ENCODE measurements around the gene PTPN18.
A peak's percentile ranks its signal among the peaks of the same experiment; 100 is the strongest.
"Not testable (repeated sequence)": the region's sequence is repeated elsewhere in the genome, so short reads cannot be mapped to it uniquely, and the experiment has no call there.

PTPN18 gene

DNA sequence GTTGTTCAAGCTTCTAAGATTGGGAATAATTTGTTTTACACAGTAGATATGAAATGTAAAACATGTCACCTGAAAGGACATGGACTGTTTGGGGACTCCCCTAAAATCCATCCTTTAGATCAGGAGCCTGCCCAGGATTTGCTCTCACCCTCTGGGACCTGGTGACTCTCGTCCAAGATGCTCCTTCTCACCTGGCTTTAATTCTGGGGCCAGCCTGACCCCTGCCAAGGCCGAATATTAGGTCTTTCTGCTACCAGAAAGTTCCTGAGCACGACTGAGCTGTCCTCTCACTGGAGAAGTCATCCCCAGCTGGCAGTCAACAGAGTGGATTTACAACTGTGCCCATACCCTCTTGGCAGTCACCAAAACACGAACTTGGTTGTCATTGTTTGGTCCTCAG, 25.3 kb downstream of the PTPN18 start:
- no peak for DNase-seq (ENCODE audit: low spot score)

GRCh38 chr2:130381619-130382018, 25.8 kb downstream of the PTPN18 start:
- no peak for DNase-seq (ENCODE audit: low spot score)

DNA sequence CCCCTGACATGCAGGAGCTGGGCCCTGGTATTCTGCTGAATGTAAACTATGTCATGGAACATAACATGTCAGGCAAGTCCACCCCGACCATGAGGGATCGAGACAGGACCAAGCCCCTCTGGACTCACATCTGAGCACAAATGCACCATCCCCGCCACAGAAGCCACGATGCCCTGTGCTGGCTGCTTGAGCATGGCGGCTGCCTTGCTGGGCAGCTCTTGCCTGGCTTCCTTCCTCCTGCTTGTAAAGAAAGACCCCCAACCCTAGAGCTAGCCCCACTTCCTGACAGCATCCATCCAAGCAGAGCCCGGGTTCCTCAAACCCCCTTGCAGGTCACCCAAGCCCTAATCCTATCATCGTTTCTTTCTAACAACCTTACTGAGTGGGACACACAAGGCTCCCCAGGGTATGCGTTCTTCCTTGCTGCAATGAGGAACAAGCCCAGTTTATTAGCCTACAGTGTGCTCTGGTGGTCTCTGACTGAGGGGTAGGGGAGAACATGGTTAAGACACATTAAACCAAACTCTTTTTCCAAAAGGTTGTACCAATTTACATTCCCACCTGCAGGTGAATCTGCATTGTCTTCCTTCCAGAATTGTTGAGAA, 26.6 kb downstream of the PTPN18 start:
- no peak for DNase-seq (ENCODE audit: low spot score)

DNA sequence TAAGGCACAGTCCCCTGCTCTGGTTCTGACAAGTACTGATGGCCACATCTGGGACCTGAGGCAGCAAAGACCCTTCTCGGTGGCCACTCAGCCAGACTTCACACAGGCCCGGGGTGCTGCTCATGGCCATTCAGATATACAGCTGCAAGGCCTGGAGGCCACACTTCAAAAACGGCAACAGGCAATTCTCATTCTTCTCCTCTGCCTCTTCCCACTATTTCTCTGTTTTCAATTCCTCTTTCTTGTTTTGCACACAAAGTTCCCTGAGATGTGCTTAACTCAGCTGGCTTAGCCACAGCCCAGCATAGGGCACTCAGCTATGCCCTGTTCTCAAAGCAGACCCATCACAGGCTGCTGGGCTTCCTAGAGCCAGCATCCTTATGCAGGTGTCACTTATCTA, 29.9 kb downstream of the PTPN18 start:
- DNase-seq (ENCODE audit: low spot score) = no peak

GRCh38 chr2:130387071-130387400, 31.2 kb downstream of the PTPN18 start:
- no peak for DNase-seq (ENCODE audit: low spot score)

GRCh38 chr2:130387804-130388203, 31.9 kb downstream of the PTPN18 start:
- DNase-seq (ENCODE audit: low spot score) = no peak

DNA sequence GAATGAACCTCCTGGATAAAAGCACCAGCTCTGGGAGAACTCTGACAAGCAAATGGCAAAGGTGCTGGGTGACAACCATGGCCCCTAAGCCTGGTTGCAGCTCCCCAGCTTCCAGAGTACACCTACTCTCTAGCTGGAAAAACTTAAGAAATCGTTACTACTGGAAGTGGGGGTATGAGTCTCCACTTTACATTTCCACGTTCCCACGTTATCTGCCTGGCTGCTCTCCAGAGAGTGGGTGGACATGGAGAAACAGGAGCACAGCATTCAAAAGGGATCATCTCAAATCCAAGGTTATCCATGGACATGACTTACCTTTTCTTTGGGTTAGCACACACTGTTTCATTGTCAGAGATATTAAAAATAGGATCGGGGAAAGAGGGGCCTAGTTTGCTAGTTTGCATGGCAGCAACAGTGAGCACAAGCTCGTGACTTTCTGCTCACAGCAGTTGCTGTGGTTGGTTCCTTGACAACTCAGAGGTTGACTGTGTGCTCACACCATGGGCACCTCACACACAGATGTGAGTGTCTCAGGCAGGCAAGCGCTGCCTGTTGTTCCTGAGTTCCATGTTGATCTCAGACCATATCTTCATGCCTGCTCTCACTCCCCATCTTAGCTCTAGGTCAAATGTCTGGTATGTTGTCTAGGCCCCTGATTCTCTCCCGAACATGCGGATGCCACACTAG, 32.5 kb downstream of the PTPN18 start:
- no peak for DNase-seq (ENCODE audit: low spot score)

DNA sequence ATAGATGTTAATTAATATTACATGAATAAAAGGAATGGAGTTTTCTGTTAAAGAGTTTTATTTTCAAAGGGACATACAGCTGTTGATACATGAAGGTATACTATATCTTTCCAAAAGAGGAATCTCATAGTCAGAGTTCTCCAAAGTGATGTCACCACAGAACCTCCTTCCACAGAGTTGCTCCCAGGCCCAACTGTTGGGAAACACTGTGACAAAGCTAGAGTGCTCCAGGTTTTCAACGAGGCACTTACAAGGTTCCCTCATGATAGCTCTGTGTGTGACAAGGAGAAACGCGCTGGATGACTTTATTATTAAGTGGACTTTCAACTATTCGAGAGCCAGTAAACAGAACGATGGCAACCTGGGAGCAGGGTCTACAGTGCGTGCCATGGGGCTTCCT, 33.5 kb downstream of the PTPN18 start:
- no peak for DNase-seq (ENCODE audit: low spot score)

DNA sequence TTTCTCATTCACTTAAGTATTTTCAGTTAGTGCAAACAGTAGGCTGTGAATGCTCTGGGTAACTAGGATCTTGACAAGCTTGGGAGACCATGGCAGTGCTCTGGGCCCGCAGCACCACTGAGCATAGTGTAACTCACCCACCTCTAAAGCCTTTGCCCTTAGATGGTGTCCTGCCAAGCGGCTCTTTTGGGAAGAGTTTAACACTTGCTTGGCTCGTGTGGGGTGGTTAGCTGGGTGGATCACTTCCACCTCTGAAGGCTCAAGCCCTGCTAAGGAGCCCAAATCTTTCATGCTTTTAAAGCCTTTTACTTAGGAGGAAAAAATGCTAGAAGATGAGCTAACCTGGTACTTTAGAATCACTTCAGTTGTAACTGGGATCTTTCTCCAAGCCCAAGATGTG, 33.9 kb downstream of the PTPN18 start:
- no peak for DNase-seq (ENCODE audit: low spot score)

- DNase-seq (ENCODE audit: low spot score) = no peak
These were observed 34.7 kb downstream of the PTPN18 start for GRCh38 chr2:130390460-130391057.

DNA sequence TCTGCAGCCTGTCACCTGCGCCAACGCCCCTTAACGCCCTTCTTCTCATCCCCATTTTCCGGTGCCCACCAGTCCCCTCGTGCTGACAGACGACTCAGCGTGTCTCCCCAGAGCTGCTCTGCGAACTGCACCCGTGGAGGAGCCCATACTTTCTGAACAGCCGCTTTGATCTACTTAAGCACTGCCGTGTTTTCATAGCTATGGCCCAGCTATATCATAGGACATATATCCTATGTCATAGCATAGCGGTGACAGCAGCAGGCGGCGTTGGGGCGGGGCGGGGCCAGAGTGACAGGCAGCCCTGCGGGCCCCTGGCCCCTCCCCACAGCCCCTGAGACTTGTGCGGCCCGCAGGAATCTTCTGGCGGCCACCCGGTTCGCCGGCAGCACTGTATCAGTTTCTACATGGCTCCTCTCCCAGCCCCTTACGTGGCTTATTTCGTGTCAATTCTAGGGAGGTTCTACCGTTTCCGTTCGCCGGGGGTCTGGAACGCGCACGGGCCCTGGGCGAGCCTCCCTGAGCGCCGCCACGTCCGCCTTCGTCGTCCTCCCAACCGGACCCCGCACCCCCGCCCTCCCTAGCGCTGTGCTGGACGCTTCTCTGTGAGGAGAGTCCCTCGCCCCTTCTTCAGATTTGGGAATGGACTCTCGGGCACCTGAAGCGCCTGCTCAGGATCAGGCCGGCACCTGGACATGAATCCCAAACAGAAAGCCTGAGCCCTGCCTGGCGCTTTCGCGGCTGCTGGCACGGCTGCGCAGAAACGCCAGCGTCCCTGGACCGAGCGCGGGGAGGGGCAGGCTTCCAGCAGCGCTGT, 35.4 kb downstream of the PTPN18 start:
- DNase-seq (ENCODE audit: low spot score) = peak; percentile 80

DNA sequence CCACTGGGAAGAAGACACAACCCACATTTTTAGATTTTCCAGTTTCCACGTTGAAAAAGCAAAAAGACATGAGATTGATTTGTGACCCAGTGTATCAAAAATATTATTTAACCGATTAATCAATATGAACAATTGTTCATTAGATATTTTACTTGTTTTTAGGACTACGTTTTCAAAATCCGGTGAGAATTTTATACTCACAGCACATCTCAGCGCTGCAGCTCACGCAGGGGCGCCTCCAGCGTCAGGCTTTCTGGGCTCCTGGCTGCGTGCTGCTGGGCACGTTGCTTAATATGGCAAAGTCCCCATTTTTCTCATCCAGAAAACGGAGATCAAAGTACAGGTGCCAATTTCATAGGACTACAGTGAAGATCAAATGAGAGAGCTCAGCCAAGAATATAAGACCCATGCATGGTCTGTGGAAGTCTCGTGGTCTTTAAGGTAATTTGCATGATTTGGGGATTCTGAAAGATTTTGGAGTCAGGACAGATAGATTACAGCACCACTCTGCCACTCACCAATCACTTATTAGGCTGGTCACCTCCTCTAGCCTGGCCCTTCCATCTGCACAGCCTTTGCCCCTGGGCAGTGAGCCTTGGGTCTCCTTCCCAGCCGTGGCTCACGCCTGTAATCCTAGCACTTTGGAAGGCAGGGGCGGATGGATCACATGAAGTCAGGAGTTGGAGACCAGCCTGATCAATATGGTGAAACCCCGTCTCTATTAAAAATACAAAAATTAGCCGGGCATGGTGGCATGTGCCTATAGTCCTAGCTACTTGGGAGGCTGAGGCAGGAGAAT, 36.2 kb downstream of the PTPN18 start:
- DNase-seq (ENCODE audit: low spot score) = no peak

DNA sequence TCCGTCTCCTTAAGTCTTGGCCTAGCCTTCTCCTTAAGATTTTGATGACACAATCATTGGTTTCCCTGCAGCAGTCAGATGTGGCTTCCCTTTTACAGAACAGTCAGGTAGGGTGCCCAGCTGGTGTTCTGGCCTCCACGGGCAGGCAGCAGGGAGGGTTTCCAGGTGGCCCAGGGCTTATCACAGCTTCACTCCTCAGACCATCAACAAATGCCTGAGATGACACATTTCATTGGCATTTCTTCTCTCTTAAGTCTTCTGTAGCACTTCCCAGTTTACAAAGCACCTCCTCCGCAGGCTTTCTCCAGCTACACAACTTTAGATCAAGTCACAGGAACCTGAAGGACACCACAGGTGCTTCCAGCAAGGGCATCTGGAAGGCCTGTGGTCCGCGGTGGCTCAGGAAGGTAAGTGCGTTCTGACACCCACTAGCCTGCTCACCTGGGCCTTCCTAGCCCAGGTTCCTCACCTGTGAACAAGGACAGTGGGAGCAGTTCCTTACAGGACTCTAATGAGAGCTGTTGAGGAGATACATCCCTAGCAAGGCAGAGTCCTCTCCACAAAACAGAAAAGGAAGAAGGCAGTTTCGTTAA, 37.6 kb downstream of the PTPN18 start:
- no peak for DNase-seq (ENCODE audit: low spot score)

GRCh38 chr2:130406280-130406679, 50.4 kb downstream of the PTPN18 start:
- DNase-seq (ENCODE audit: low spot score) = not testable (repeated sequence)

DNA sequence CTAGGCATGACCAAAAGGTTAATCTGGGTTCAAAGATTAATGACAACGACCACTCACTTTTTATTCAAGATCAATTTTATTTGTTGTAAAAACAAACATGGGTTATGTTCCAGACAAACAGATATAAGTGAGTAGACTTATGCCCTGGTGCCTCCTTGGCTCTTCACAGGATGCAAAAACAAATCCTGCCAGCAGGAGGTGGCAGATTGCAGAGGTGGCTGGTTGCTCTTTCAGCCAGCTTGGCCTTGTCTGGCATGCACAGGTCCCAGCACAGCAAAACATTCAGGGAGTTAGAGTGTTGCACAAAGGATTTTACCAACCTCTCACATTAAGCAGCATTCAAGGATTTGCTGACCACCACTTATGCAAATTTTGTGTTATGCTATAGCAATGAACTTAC, 60.8 kb downstream of the PTPN18 start:
- not testable (repeated sequence) for DNase-seq (ENCODE audit: low spot score)

- DNase-seq (ENCODE audit: low spot score) = not testable (repeated sequence)
These were observed 63.0 kb downstream of the PTPN18 start for GRCh38 chr2:130418845-130419244.

Data from ecto neural progenitor cell (in vitro differentiated cells).